ENCODE results near the gene PLPP7.
"Not testable (repeated sequence)": the region's sequence is repeated elsewhere in the genome, so short reads cannot be mapped to it uniquely, and the experiment has no call there.

Gene PLPP7

DNA sequence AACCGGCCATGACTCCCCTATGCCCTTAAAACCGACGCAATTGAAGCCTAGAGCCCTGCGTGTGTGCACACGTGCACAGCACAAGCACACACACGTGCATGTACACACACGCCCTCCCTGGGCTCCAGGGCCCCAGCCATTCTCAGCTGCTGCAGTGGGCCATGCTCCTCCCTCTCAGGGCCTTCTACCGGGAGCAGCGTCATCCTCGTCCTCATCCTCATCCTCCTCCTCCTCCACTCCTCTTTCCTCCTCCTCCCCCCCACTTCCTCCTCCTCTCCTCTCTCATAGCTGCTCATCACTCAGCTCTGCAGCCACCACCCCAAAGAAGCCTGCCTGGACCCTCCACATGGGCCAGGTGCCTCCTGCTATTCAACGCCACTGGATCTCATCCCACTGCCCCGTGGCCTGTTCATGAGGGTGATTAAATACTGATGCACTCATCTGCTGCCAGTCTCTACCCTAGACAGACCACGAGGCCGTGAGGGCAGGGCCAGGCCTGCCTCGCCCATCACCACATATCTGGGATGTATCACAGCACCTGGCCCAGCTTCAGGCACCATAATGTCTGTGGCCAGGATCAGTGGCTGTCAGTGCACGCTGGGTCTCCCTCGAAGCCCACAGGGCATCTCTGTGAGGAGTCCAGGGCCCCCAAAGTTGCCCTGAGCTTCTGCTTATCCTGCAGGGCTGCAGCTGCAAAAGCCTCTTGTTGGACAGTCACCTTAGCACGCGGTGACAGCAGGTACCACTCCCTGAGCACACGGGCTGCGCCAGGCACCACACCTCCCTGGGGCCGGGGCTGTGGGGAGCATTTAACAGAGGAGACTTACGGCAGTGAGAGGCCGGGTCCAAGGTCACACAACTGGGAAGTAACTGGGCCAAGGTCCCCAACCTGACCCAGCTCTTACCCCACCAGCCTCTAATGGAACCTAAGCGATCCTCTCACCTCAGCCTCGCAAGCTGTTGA, 23.0 kb upstream of the PLPP7 start:
- Histone ChIP-seq H3K4me1 (ENCODE audit: control insufficient read depth, insufficient read depth, low read length, poor library complexity, severe bottlenecking) (peaks cover 70% of the 10 kb centered on the region), H3K36me3 (ENCODE audit: control insufficient read depth, insufficient read depth, low read length) (peaks cover 14% of the 10 kb centered on the region), H3K9me3 (ENCODE audit: control insufficient read depth, low read length) (no peaks in the 10 kb centered on the region), H3K4me3 (ENCODE audit: insufficient read depth, low read depth, low read length, poor library complexity, severe bottlenecking) (peak overlapping the region; percentile 33), H3K27ac (ENCODE audit: insufficient read depth, low read length, poor library complexity, severe bottlenecking) (peak overlapping the region; percentile 91), H3K27me3 (replicated peaks; ENCODE audit: control insufficient read depth, insufficient read depth, low read length, poor library complexity, severe bottlenecking) (no peaks in the 10 kb centered on the region)
- DNase-seq: peak in 1 of 3 donors; percentile 24

DNA sequence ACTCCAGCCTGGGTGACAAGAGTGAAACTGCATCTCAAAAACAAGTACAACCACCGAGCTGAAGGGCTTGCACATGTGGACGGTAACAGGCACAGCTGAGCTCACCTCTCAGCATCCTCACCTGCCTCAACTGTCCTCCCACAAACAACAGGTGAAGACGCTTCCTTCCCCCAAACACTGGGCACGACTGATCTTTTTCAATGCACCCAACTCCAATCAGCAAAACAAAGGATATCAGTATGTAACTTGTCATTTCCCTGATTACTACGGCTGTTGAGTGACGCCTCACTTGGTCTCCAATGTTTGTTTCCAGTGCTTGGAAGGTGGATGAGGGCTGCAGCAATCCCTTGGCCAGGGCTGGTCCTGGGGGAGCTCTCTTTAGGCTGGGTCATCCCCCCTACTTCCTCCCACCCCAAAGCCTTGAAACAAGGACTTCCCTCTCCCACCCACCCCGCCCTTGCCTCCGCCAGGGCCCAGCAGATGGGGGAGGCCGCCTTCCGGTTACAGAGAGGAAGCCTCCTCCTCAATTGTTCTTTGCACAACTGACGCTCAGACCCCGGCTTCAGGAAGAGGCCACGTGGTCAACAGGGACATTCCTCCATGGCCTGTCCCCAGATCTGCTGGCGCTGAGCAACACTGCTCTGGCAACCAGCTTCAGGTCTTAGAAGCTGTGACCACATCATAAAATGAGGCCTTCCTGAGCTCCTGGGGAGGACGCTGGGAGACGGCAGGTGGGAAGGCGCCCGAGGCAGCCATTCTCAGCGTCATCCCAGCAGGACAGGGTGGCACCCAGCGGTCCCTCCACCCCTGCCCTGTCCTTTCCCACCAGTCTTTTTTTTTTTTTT, 19.1 kb upstream of the PLPP7 start:
- H3K4me3 ChIP-seq (ENCODE audit: insufficient read depth, low read depth, low read length, poor library complexity, severe bottlenecking): peak overlapping the region; percentile 76
- H3K27ac ChIP-seq (ENCODE audit: insufficient read depth, low read length, poor library complexity, severe bottlenecking): peak overlapping the region; percentile 91

DNA sequence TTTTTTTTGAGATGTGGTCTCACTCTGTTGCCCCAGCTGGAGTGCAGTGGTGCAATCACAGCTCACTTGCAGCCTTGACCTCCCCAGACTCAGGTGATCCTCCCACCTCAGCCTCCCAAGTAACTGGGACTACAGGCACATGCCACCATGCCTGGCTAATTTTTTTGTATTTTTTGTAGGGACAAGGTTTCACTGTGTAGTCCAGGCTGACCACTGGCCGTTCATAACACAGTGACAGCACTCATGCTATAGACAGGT, 18.6 kb upstream of the PLPP7 start:
- peak overlapping the region; percentile 91 for H3K27ac ChIP-seq (ENCODE audit: insufficient read depth, low read length, poor library complexity, severe bottlenecking)
- not testable (repeated sequence) for H3K27me3 ChIP-seq (replicated peaks; ENCODE audit: control insufficient read depth, insufficient read depth, low read length, poor library complexity, severe bottlenecking); H3K9me3 ChIP-seq (ENCODE audit: control insufficient read depth, low read length); H3K36me3 ChIP-seq (ENCODE audit: control insufficient read depth, insufficient read depth, low read length); DNase-seq
- peak overlapping the region; percentile 76 for H3K4me3 ChIP-seq (ENCODE audit: insufficient read depth, low read depth, low read length, poor library complexity, severe bottlenecking)
- H3K4me1 ChIP-seq (ENCODE audit: control insufficient read depth, insufficient read depth, low read length, poor library complexity, severe bottlenecking): peaks cover 62% of the 10 kb centered on the region

More for the DNA sequence above, 19.1 kb upstream of the PLPP7 start:
- Histone ChIP-seq H3K9me3 (ENCODE audit: control insufficient read depth, low read length) (no peaks in the 10 kb centered on the region), H3K27me3 (replicated peaks; ENCODE audit: control insufficient read depth, insufficient read depth, low read length, poor library complexity, severe bottlenecking) (no peaks in the 10 kb centered on the region), H3K36me3 (ENCODE audit: control insufficient read depth, insufficient read depth, low read length) (peaks cover 3% of the 10 kb centered on the region), H3K4me1 (ENCODE audit: control insufficient read depth, insufficient read depth, low read length, poor library complexity, severe bottlenecking) (peaks cover 68% of the 10 kb centered on the region)
- peak in 2 of 3 donors; percentile 30 to 43 for DNase-seq

DNA sequence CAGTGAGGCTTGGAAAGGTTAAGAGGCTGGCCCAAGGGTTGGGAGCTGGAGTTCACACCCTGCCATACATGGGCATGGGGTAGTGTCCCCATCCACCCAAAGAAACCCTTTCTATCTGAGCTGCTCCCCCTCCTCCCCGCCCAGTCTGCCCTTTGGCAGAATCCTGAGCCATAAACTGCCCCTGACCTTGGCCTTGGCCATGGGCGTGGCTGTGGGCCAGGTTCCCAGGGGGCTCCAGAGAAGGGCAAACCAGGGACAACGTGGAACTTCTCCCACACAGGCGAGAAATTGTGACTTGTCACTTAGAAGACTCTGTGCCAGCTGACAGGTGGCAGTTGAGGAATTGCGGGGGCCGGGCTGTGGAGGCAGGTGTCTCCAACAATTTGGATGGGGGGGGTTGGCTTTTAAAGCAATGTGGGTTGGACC, 18.0 kb upstream of the PLPP7 start:
- Histone ChIP-seq H3K27me3 (replicated peaks; ENCODE audit: control insufficient read depth, insufficient read depth, low read length, poor library complexity, severe bottlenecking) (no peaks in the 10 kb centered on the region), H3K36me3 (ENCODE audit: control insufficient read depth, insufficient read depth, low read length) (peaks cover 2% of the 10 kb centered on the region), H3K9me3 (ENCODE audit: control insufficient read depth, low read length) (no peaks in the 10 kb centered on the region), H3K4me3 (ENCODE audit: insufficient read depth, low read depth, low read length, poor library complexity, severe bottlenecking) (peak overlapping the region; percentile 76), H3K27ac (ENCODE audit: insufficient read depth, low read length, poor library complexity, severe bottlenecking) (peak overlapping the region; percentile 91), H3K4me1 (ENCODE audit: control insufficient read depth, insufficient read depth, low read length, poor library complexity, severe bottlenecking) (peaks cover 57% of the 10 kb centered on the region)
- DNase-seq: no peak

DNA sequence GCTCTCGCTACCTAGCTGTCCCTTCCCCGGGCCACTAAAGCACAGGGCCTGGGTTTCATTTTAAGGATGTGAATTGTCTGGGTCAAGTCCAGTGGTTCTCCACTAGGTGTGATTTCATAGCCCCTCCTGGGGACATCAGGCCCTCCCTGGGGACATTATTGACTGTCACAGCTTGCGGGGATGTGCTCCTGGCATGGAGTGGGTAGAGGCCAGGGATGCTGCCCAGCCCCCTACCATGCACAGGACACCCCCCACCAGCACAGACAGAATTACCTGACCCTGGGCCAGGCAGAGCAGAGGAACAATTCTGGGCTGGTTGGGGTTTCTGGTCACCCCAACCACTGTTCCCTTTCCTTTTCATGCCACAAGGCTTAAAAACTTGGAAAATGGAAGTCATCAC, 17.3 kb upstream of the PLPP7 start:
- Histone ChIP-seq H3K27me3 (replicated peaks; ENCODE audit: control insufficient read depth, insufficient read depth, low read length, poor library complexity, severe bottlenecking) (no peaks in the 10 kb centered on the region), H3K27ac (ENCODE audit: insufficient read depth, low read length, poor library complexity, severe bottlenecking) (peak overlapping the region; percentile 91), H3K9me3 (ENCODE audit: control insufficient read depth, low read length) (no peaks in the 10 kb centered on the region), H3K4me3 (ENCODE audit: insufficient read depth, low read depth, low read length, poor library complexity, severe bottlenecking) (peak overlapping the region; percentile 76), H3K36me3 (ENCODE audit: control insufficient read depth, insufficient read depth, low read length) (no peaks in the 10 kb centered on the region), H3K4me1 (ENCODE audit: control insufficient read depth, insufficient read depth, low read length, poor library complexity, severe bottlenecking) (peaks cover 50% of the 10 kb centered on the region)
- DNase-seq: no peak

DNA sequence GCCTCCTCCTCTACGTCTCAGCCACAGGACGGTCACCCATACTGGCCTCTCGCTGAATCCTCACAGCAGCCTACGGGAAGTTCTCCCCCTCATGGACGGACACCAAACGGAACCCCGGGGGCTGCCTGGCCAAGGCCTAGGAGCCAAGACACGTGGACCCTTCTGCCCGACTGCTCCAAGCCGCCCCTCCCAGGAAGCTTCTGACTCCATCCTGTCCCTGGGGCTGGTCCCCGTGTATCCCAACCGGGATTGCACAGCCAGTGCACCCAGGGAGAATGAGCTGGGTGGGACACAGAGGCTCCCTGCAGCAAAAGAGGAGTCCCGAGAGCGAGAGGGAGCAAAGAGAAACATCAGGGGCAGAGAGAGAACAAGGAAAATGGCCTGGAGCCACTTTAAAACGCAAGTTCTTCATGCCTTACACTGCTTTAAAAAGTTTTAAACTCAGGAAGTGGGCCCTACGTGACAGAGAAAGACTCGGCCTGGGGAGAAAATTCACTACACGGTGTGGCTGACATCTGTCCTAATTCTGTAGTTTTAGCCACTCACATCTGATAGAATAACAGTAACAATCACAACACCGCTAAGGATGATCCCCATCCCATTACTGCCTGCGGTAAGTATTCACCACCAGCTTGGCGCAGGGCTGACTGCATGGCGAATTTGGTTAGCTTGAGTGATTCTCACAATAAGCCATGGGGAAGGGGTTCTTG, 16.2 kb upstream of the PLPP7 start:
- H3K4me1 ChIP-seq (ENCODE audit: control insufficient read depth, insufficient read depth, low read length, poor library complexity, severe bottlenecking): peaks cover 45% of the 10 kb centered on the region
- peak overlapping the region; percentile 91 for H3K27ac ChIP-seq (ENCODE audit: insufficient read depth, low read length, poor library complexity, severe bottlenecking)
- H3K27me3 ChIP-seq (replicated peaks; ENCODE audit: control insufficient read depth, insufficient read depth, low read length, poor library complexity, severe bottlenecking): no peaks in the 10 kb centered on the region
- no peaks in the 10 kb centered on the region for H3K36me3 ChIP-seq (ENCODE audit: control insufficient read depth, insufficient read depth, low read length)
- no peaks in the 10 kb centered on the region for H3K9me3 ChIP-seq (ENCODE audit: control insufficient read depth, low read length)
- DNase-seq: no peak
- H3K4me3 ChIP-seq (ENCODE audit: insufficient read depth, low read depth, low read length, poor library complexity, severe bottlenecking): peak overlapping the region; percentile 76

DNA sequence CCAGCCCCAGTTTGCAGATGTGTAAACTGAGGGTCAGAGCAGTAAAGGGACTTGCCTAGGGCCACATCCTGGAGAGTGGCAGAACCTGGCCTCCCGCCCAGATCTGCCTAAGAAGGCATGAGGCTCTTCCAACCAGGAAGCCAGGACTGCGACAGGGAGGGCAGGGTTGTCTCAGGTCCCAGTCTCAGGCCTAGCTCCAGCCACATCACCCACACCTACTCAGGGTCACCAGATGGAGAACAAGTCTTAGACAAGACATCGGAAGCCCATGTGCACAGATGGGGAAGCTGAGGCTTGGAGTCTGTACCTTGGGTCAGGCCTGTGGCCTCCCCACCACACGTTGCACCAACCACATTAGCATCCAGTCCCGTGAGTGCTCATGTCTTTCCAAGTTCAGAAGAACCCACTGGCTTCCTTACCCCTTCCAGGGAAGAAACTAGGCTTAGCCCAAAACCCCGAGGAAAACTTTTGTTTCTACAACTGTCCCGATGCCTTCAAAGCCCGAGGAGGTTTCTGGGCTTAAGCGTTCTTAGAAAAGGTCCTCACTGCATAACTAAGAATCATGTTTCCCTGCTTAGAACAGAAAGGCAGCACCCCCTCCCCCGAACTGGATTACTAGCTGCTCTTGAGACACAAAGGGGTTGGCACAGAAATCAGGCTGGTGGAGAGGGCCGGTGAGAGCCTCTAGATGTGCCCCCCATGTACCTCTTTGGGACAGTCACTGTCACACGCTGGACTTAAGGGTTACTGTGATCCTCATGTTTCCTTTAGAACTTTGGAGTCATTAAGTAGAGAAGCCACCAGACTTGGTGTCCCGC, 15.5 kb upstream of the PLPP7 start:
- H3K9me3 ChIP-seq (ENCODE audit: control insufficient read depth, low read length): no peaks in the 10 kb centered on the region
- DNase-seq: no peak
- no peaks in the 10 kb centered on the region for H3K36me3 ChIP-seq (ENCODE audit: control insufficient read depth, insufficient read depth, low read length)
- H3K4me3 ChIP-seq (ENCODE audit: insufficient read depth, low read depth, low read length, poor library complexity, severe bottlenecking): peak overlapping the region; percentile 76
- no peaks in the 10 kb centered on the region for H3K27me3 ChIP-seq (replicated peaks; ENCODE audit: control insufficient read depth, insufficient read depth, low read length, poor library complexity, severe bottlenecking)
- peak overlapping the region; percentile 91 for H3K27ac ChIP-seq (ENCODE audit: insufficient read depth, low read length, poor library complexity, severe bottlenecking)
- peaks cover 50% of the 10 kb centered on the region for H3K4me1 ChIP-seq (ENCODE audit: control insufficient read depth, insufficient read depth, low read length, poor library complexity, severe bottlenecking)

DNA sequence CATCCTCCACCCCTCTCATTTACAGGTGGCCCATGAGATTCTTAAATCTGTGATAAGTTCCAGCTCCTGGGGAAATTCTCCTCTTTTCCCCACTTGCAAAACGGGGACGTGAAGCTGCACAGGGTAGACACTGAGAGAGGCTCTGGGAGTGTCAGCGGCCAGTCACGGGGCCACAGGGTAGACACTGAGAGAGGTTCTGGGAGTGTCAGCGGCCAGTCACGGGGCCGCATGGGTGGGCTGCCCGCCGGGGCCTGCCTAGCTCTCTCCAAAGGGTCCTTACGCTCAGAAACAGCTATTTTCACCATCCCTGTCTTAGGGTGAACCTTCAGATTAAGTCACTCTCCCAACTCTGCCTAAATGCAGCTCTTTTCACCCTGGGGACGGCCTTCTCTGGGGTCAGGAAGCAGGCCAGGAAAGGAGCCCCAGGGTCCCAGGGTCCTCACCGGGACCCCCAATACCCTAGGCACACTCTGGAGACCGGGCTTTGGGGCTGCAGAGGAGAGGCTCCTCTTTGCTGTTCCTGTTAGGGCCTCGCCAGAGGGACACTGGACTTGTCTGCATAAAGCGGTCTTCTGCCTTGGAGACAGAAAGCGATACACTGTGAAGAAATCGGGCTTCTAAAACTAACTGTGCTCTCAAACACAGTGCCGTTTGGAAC, 14.7 kb upstream of the PLPP7 start:
- H3K27ac ChIP-seq (ENCODE audit: insufficient read depth, low read length, poor library complexity, severe bottlenecking): peak overlapping the region; percentile 91
- no peaks in the 10 kb centered on the region for H3K27me3 ChIP-seq (replicated peaks; ENCODE audit: control insufficient read depth, insufficient read depth, low read length, poor library complexity, severe bottlenecking)
- DNase-seq: no peak

More for the DNA sequence above, 14.7 kb upstream of the PLPP7 start:
- Histone ChIP-seq H3K4me3 (ENCODE audit: insufficient read depth, low read depth, low read length, poor library complexity, severe bottlenecking) (peak overlapping the region; percentile 76), H3K36me3 (ENCODE audit: control insufficient read depth, insufficient read depth, low read length) (no peaks in the 10 kb centered on the region), H3K4me1 (ENCODE audit: control insufficient read depth, insufficient read depth, low read length, poor library complexity, severe bottlenecking) (peaks cover 49% of the 10 kb centered on the region), H3K9me3 (ENCODE audit: control insufficient read depth, low read length) (no peaks in the 10 kb centered on the region)

Measured in effector memory CD4-positive, alpha-beta T cell (primary cell).